H9 (cell line): Measurements from ENCODE around the gene GRAMD1B. TPM values are rescaled to one million over a fixed set of nuclear protein-coding genes. Genes with fewer than 3 reads are reported as not detected.

ENCODE experiments used
- DNase-seq: peaks from one replicate; pipeline ENCODE4 v3.0.0-alpha.2; 2017
- H2AFZ ChIP-seq: one replicate; pipeline ENCODE4 v1.6.1; 2013; ENCODE audit warnings: mild to moderate bottlenecking, low read length, control low read depth, moderate library complexity
- H2AK5ac ChIP-seq: 2 replicates; pipeline ENCODE4 v1.6.1; 2013; ENCODE audit warnings: low read length, control low read depth, mixed read lengths; ENCODE audit not compliant: insufficient read length
- H2BK120ac ChIP-seq: one replicate; pipeline ENCODE4 v1.6.1; 2013; ENCODE audit warnings: low read depth, mild to moderate bottlenecking, low read length, control low read depth, inconsistent platforms; ENCODE audit not compliant: poor library complexity, severe bottlenecking
- H2BK12ac ChIP-seq: 2 replicates; pipeline ENCODE4 v1.6.1; 2013; ENCODE audit warnings: low read length, control low read depth, mixed read lengths, low read depth; ENCODE audit not compliant: insufficient read length
- H2BK15ac ChIP-seq: 2 replicates; pipeline ENCODE4 v1.6.1; 2013; ENCODE audit warnings: low read depth, low read length, control low read depth
- H2BK20ac ChIP-seq: one replicate; pipeline ENCODE4 v1.6.1; 2013; ENCODE audit warnings: low read depth, mild to moderate bottlenecking, low read length, control low read depth, inconsistent platforms; ENCODE audit not compliant: poor library complexity, severe bottlenecking
- H2BK5ac ChIP-seq: 2 replicates; pipeline ENCODE4 v1.6.1; 2013; ENCODE audit warnings: low read length, control low read depth, mixed read lengths; ENCODE audit not compliant: insufficient read length
- H3K14ac ChIP-seq: 2 replicates; pipeline ENCODE4 v1.6.1; 2013; ENCODE audit warnings: low read length, control low read depth; ENCODE audit not compliant: insufficient read depth
- H3K18ac ChIP-seq: 2 replicates; pipeline ENCODE4 v1.6.1; 2013; ENCODE audit warnings: low read depth, mild to moderate bottlenecking, mixed read lengths, low read length, control low read depth; ENCODE audit not compliant: insufficient read length
- H3K23ac ChIP-seq: 2 replicates; pipeline ENCODE4 v1.6.1; 2013; ENCODE audit warnings: low read length, control low read depth, mixed read lengths, low read depth; ENCODE audit not compliant: insufficient read length
- H3K23me2 ChIP-seq: 2 replicates; pipeline ENCODE4 v1.6.1; 2013; ENCODE audit warnings: low read depth, mild to moderate bottlenecking, mixed read lengths, low read length, control low read depth; ENCODE audit not compliant: insufficient read length, poor library complexity, severe bottlenecking
- H3K27ac ChIP-seq: 2 replicates; pipeline ENCODE4 v1.5.1; 2013; ENCODE audit warnings: low read length, control low read depth, mixed read lengths, low read depth; ENCODE audit not compliant: insufficient read length
- H3K27me3 ChIP-seq: 2 replicates; pipeline ENCODE4 v1.6.1; 2013; ENCODE audit warnings: low read length, control low read depth, inconsistent platforms; ENCODE audit not compliant: insufficient read depth
- H3K4ac ChIP-seq: 2 replicates; pipeline ENCODE4 v1.6.1; 2013; ENCODE audit warnings: low read depth, mild to moderate bottlenecking, control low read depth, inconsistent platforms, low read length, moderate library complexity
- H3K4me1 ChIP-seq: 2 replicates; pipeline ENCODE4 v1.6.1; 2013; ENCODE audit warnings: low read length, control low read depth, inconsistent platforms; ENCODE audit not compliant: insufficient read depth
- H3K4me2 ChIP-seq: 2 replicates; pipeline ENCODE4 v1.6.1; 2013; ENCODE audit warnings: low read length, control low read depth, mixed read lengths; ENCODE audit not compliant: insufficient read length, insufficient read depth
- H3K56ac ChIP-seq: 2 replicates; pipeline ENCODE4 v1.6.1; 2013; ENCODE audit warnings: low read depth, mild to moderate bottlenecking, mixed read lengths, low read length, control low read depth; ENCODE audit not compliant: insufficient read length
- H3K79me1 ChIP-seq: 2 replicates; pipeline ENCODE4 v1.6.1; 2013; ENCODE audit warnings: low read depth, mild to moderate bottlenecking, moderate library complexity, low read length, control low read depth, inconsistent platforms; ENCODE audit not compliant: insufficient read depth, poor library complexity, severe bottlenecking
- H3K79me2 ChIP-seq: 2 replicates; pipeline ENCODE4 v1.6.1; 2013; ENCODE audit warnings: low read length, control low read depth, inconsistent platforms; ENCODE audit not compliant: insufficient read depth
- H3K9ac ChIP-seq: 2 replicates; pipeline ENCODE4 v1.6.1; 2013; ENCODE audit warnings: low read length, control low read depth, mixed read lengths; ENCODE audit not compliant: insufficient read length; ENCODE audit errors: extremely low read depth
- H3K9me3 ChIP-seq: one replicate; pipeline ENCODE4 v1.6.1; 2013; ENCODE audit warnings: low read depth, low read length, inconsistent platforms; ENCODE audit not compliant: control insufficient read depth
- H3T11ph ChIP-seq: one replicate; pipeline ENCODE4 v1.6.1; 2013; ENCODE audit warnings: mild to moderate bottlenecking, low read length, control low read depth, inconsistent platforms
- H4K20me1 ChIP-seq: one replicate; pipeline ENCODE4 v1.6.1; 2013; ENCODE audit not compliant: control insufficient read depth, insufficient read length, insufficient read depth
- H4K5ac ChIP-seq: 2 replicates; pipeline ENCODE4 v1.6.1; 2013; ENCODE audit warnings: low read depth, mild to moderate bottlenecking, mixed read lengths, low read length, control low read depth; ENCODE audit not compliant: insufficient read length
- H4K8ac ChIP-seq: replicated peaks from 2 replicates; pipeline ENCODE4 v1.6.1; 2013; ENCODE audit warnings: low read length, control low read depth, mixed read lengths, low read depth; ENCODE audit not compliant: insufficient read length
- H4K91ac ChIP-seq: 2 replicates; pipeline ENCODE4 v1.6.1; 2013; ENCODE audit warnings: low read depth, mild to moderate bottlenecking, moderate library complexity, mixed read lengths, low read length, control low read depth; ENCODE audit not compliant: insufficient read length
- H3K27ac Mint-ChIP-seq, 3 experiments: 2 replicates in 2 of 3; 3 replicates in 1 of 3; pipeline ENCODE4 v1.8.0; 2020 to 2021; ENCODE audit warnings: mixed read lengths in 3 of 3, mild to moderate bottlenecking in 1 of 3, moderate library complexity in 1 of 3
- H3K27me3 Mint-ChIP-seq: 2 replicates; pipeline ENCODE4 v1.8.0; 2021; ENCODE audit warnings: low read depth, mild to moderate bottlenecking, moderate library complexity, mixed read lengths
- H3K36me3 Mint-ChIP-seq, 3 experiments: 2 replicates in 2 of 3; 3 replicates in 1 of 3; pipeline ENCODE4 v1.8.0; 2020 to 2021; ENCODE audit warnings: low read depth in 3 of 3, mixed read lengths in 3 of 3; ENCODE audit not compliant: insufficient read depth in 1 of 3
- H3K4me1 Mint-ChIP-seq, 2 experiments: 2 replicates each; pipeline ENCODE4 v1.8.0; 2020; ENCODE audit warnings: mixed read lengths in 2 of 2
- H3K4me3 Mint-ChIP-seq, 2 experiments: 2 replicates in 1 of 2; 3 replicates in 1 of 2; pipeline ENCODE4 v1.8.0; 2020 to 2021; ENCODE audit warnings: mild to moderate bottlenecking in 2 of 2, mixed read lengths in 2 of 2, moderate library complexity in 1 of 2
- H3K9me3 Mint-ChIP-seq, 2 experiments: 2 replicates in 1 of 2; 3 replicates in 1 of 2; pipeline ENCODE4 v1.8.0; 2020; ENCODE audit warnings: mild to moderate bottlenecking in 2 of 2, mixed read lengths in 2 of 2, moderate library complexity in 1 of 2
- CTCF ChIP-seq: fragments of 200-600 bp; sonication (generic); conservative IDR thresholded peaks from 3 replicates; pipeline ENCODE4 v1.8.0; 2021; ENCODE audit warnings: antibody characterized with exemption, mild to moderate bottlenecking
- WGBS: extraction: QIAGEN DNeasy Blood & Tissue Kit; methylation state at CpG from one replicate; pipeline ENCODE4 v1.1.7; 2013; ENCODE audit warnings: missing lambda C conversion rate, low lambda C conversion rate, mixed read lengths; ENCODE audit not compliant: insufficient read length; ENCODE audit errors: extremely low coverage; 5-methylcytosine and 5-hydroxymethylcytosine counted together
- total RNA-seq: library from RNA; stranded (reverse); gene quantifications from 2 replicates; pipeline ENCODE4 v1.2.1, GENCODE V29; 2021

Gene GRAMD1B
- total RNA-seq, 1 experiment from 2014 or later: 25.9 TPM

- H2BK20ac ChIP-seq: no peak overlapping the region
- H3K9me3 ChIP-seq: no peaks in the 10 kb centered on the region
Measured at GRCh38 chr11:123509737-123510578, 79.9 kb downstream of the GRAMD1B start.

More at GRCh38 chr11:123509737-123510578, 79.9 kb downstream of the GRAMD1B start:
- TF ChIP-seq CTCF: no peak
- peaks cover 42 to 49% of the 10 kb centered on the region in 2 experiments for H3K4me1 Mint-ChIP-seq
- Histone ChIP-seq H4K5ac (no peak overlapping the region), H2BK5ac (no peak overlapping the region), H3K27ac (no peak overlapping the region), H3K4me1 (no peaks in the 10 kb centered on the region; the same call in 1 of the 2 replicates), H2BK120ac (no peak overlapping the region), H3K27me3 (no peaks in the 10 kb centered on the region), H3K23me2 (no peaks in the 10 kb centered on the region), H3T11ph (no peak overlapping the region), H2BK15ac (no peak overlapping the region), H2AFZ (no peak overlapping the region), H3K79me1 (no peaks in the 10 kb centered on the region), H3K4me2 (no peak overlapping the region), H3K14ac (peak overlapping the region; percentile 8; the same call in 1 of the 2 replicates), H2AK5ac (no peak overlapping the region), H4K8ac (no peak overlapping the region), H3K56ac (no peak overlapping the region), H4K20me1 (no peaks in the 10 kb centered on the region), H3K23ac (no peak overlapping the region), H3K4ac (no peak overlapping the region), H3K18ac (no peak overlapping the region), H2BK12ac (no peak overlapping the region), H3K9ac (no peak overlapping the region), H3K79me2 (no peaks in the 10 kb centered on the region), H4K91ac (no peak overlapping the region)
- H3K36me3 Mint-ChIP-seq: no peaks in the 10 kb centered on the region
- H3K4me3 Mint-ChIP-seq: no peak overlapping the region
- no peaks in the 10 kb centered on the region for H3K9me3 Mint-ChIP-seq
- whole genome bisulfite sequencing: no CpG with 5 or more reads among the region's 18 CpGs
- H3K27ac Mint-ChIP-seq: peak overlapping the region in 2 of 3 experiments; percentile 27 to 82; a peak in 4 of 7 replicates
- peak; percentile 87 for DNase-seq
- H3K27me3 Mint-ChIP-seq: no peaks in the 10 kb centered on the region
